Smooth muscle cell (in vitro differentiated cells): Measurements from ENCODE around the gene DPP10. TPM values are rescaled to one million over a fixed set of nuclear protein-coding genes. Genes with fewer than 3 reads are reported as not detected.

Experiments
- DNase-seq: peaks from one replicate; lab custom pipeline; 2025; ENCODE audit not compliant: unreplicated experiment; lab: John Stamatoyannopoulos, UW
- H2AFZ ChIP-seq: fragments of 200-600 bp; sonication (generic); 2 replicates; pipeline ENCODE4 v1.6.0; 2016; ENCODE audit warnings: antibody characterized with exemption, low read depth, mild to moderate bottlenecking
- H3F3A ChIP-seq: fragments of 200-600 bp; sonication (generic); 2 replicates; pipeline ENCODE4 v1.6.0; 2017; ENCODE audit warnings: antibody characterized with exemption, low read depth
- H3K27ac ChIP-seq: fragments of 200-600 bp; sonication (generic); 2 replicates; pipeline ENCODE4 v1.5.1; 2016; ENCODE audit warnings: low read depth, mild to moderate bottlenecking
- H3K27me3 ChIP-seq: fragments of 200-600 bp; sonication (generic); 2 replicates; pipeline ENCODE4 v1.6.1; 2016; ENCODE audit warnings: low read depth, mild to moderate bottlenecking
- H3K36me3 ChIP-seq: fragments of 200-600 bp; sonication (generic); 2 replicates; pipeline ENCODE4 v1.5.1; 2016; ENCODE audit warnings: low read depth
- H3K4me1 ChIP-seq: fragments of 200-600 bp; sonication (generic); 2 replicates; pipeline ENCODE4 v1.5.1; 2016; ENCODE audit warnings: low read depth
- H3K4me2 ChIP-seq: fragments of 200-600 bp; sonication (generic); 2 replicates; pipeline ENCODE4 v1.6.0; 2016; ENCODE audit warnings: mild to moderate bottlenecking
- H3K4me3 ChIP-seq: fragments of 200-600 bp; sonication (generic); 2 replicates; pipeline ENCODE4 v1.5.1; 2016; ENCODE audit warnings: mild to moderate bottlenecking
- H3K79me2 ChIP-seq: fragments of 200-600 bp; sonication (generic); 2 replicates; pipeline ENCODE4 v1.6.0; 2016; ENCODE audit warnings: low read depth, mild to moderate bottlenecking
- H3K9ac ChIP-seq: fragments of 200-600 bp; sonication (generic); 2 replicates; pipeline ENCODE4 v1.6.0; 2016; ENCODE audit warnings: low read depth
- H3K9me3 ChIP-seq: fragments of 200-600 bp; sonication (generic); replicated peaks from 2 replicates; pipeline ENCODE4 v1.5.1; 2016; ENCODE audit warnings: low read depth
- H4K20me1 ChIP-seq: fragments of 200-600 bp; sonication (generic); 2 replicates; pipeline ENCODE4 v1.6.0; 2016; ENCODE audit warnings: low read depth
- WGBS: methylation state at CpG from one replicate; pipeline ENCODE4 v1.1.7; 2016; ENCODE audit warnings: low lambda C conversion rate; 5-methylcytosine and 5-hydroxymethylcytosine counted together
- polyA plus RNA-seq: library from polyadenylated mRNA; unstranded; fragments of >200 nt; fragmentation: Nextera tagmentation; extraction: Ambion mirVana; gene quantifications from 2 replicates; pipeline ENCODE4 v1.2.1, GENCODE V29; 2016
- small RNA-seq: library from RNA; depleted of rRNA; stranded (forward); fragments of <200 nt; gene quantifications from one replicate; pipeline ENCODE3, GENCODE V24; 2014
- total RNA-seq: library from RNA; depleted of rRNA; stranded (reverse); fragments of >200 nt; gene quantifications from 2 replicates; pipeline ENCODE4 v1.2.3, GENCODE V29; 2014
- TF ChIP-seq, protein P1 (sequence below): fragments of 200-600 bp; sonication (generic); IDR thresholded peaks from 2 replicates; pipeline ENCODE4 v1.5.1; 2017; ENCODE audit warnings: borderline replicate concordance, mild to moderate bottlenecking, antibody characterized with exemption; ENCODE audit not compliant: insufficient read depth, poor library complexity, severe bottlenecking

The DPP10 gene
- total and polyA plus RNA-seq, 2 experiments from 2014 or later = 3.6 TPM; not detected in 1

GRCh38 chr2:115887209-115887776 lies 1444.9 kb downstream of the DPP10 start:
- no peaks in the 10 kb centered on the region for H3F3A ChIP-seq
- no peak overlapping the region for H3K27ac ChIP-seq
- TF ChIP-seq, protein P1, sequence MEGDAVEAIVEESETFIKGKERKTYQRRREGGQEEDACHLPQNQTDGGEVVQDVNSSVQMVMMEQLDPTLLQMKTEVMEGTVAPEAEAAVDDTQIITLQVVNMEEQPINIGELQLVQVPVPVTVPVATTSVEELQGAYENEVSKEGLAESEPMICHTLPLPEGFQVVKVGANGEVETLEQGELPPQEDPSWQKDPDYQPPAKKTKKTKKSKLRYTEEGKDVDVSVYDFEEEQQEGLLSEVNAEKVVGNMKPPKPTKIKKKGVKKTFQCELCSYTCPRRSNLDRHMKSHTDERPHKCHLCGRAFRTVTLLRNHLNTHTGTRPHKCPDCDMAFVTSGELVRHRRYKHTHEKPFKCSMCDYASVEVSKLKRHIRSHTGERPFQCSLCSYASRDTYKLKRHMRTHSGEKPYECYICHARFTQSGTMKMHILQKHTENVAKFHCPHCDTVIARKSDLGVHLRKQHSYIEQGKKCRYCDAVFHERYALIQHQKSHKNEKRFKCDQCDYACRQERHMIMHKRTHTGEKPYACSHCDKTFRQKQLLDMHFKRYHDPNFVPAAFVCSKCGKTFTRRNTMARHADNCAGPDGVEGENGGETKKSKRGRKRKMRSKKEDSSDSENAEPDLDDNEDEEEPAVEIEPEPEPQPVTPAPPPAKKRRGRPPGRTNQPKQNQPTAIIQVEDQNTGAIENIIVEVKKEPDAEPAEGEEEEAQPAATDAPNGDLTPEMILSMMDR = no peak
- no peaks in the 10 kb centered on the region for H3K4me1 ChIP-seq
- no peak overlapping the region for H3K4me2 ChIP-seq
- H4K20me1 ChIP-seq = no peaks in the 10 kb centered on the region
- no peaks in the 10 kb centered on the region for H3K27me3 ChIP-seq
- no peak for DNase-seq
- no peak overlapping the region for H3K9ac ChIP-seq
- H3K4me3 ChIP-seq = no peak overlapping the region
- H2AFZ ChIP-seq = no peak overlapping the region
- H3K36me3 ChIP-seq = no peaks in the 10 kb centered on the region
- no peaks in the 10 kb centered on the region for H3K79me2 ChIP-seq
- WGBS = 89% methylated on average over 1 of the region's 1 CpG
- no peaks in the 10 kb centered on the region for H3K9me3 ChIP-seq

Small RNAs within 50 kb of the gene (small RNA-seq; reads per million reads assigned to genes)
- gene RNU2-41P = not detected
